Measurements from ENCODE around the gene BOD1L2.

BOD1L2 gene

DNA sequence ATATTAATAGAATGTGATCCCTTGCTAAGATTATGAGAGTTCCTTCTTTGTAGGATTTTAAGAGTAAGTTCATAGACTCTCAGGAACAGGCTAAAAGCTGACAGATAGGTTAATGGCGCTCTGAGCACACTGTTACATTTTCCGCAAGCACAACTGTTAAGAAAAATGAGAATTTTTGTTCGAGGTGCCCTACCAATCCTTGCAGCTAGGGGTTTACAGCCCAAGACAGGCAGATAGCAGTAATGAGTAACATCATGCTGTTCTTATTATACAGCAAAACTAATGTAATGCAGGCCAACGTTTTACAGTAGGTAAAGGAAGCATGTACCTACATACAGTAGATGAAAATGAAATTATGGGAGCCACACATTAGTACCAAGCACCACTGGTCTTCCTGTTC lies 11.2 kb upstream of the BOD1L2 start:
- no peak overlapping the region for H3K4me3 ChIP-seq (replicated peaks; ENCODE audit: low read depth, low read length)
- no peak for DNase-seq (ENCODE audit: low read depth)
- TF ChIP-seq, protein P1, sequence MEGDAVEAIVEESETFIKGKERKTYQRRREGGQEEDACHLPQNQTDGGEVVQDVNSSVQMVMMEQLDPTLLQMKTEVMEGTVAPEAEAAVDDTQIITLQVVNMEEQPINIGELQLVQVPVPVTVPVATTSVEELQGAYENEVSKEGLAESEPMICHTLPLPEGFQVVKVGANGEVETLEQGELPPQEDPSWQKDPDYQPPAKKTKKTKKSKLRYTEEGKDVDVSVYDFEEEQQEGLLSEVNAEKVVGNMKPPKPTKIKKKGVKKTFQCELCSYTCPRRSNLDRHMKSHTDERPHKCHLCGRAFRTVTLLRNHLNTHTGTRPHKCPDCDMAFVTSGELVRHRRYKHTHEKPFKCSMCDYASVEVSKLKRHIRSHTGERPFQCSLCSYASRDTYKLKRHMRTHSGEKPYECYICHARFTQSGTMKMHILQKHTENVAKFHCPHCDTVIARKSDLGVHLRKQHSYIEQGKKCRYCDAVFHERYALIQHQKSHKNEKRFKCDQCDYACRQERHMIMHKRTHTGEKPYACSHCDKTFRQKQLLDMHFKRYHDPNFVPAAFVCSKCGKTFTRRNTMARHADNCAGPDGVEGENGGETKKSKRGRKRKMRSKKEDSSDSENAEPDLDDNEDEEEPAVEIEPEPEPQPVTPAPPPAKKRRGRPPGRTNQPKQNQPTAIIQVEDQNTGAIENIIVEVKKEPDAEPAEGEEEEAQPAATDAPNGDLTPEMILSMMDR (IDR thresholded peaks at IDR 0.05; ENCODE audit: low read length, missing control alignments) = no peak

DNA sequence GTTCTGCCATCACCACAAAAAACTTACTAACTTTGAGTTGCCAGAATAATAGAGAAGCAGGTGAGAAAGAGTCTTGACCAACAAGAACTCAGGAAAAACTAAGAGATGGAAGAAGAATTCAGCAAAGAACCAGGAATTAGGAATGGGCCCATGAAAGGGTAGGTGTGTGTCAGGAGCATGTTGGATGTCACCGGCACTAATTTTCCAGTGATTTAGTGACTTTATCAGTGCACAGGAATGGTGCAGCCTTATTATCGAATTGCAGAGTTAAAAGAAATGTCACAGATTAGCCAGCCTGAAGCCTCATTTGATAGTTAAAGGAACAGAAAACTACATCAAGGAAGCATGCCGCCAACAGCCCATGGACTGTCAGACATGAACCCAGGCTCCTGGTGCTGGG lies 9.0 kb upstream of the BOD1L2 start:
- TF ChIP-seq, protein P1 (IDR thresholded peaks at IDR 0.05; ENCODE audit: low read length, missing control alignments) = no peak
- H3K4me3 ChIP-seq (replicated peaks; ENCODE audit: low read depth, low read length) = no peak overlapping the region
- no peak for DNase-seq (ENCODE audit: low read depth)

DNA sequence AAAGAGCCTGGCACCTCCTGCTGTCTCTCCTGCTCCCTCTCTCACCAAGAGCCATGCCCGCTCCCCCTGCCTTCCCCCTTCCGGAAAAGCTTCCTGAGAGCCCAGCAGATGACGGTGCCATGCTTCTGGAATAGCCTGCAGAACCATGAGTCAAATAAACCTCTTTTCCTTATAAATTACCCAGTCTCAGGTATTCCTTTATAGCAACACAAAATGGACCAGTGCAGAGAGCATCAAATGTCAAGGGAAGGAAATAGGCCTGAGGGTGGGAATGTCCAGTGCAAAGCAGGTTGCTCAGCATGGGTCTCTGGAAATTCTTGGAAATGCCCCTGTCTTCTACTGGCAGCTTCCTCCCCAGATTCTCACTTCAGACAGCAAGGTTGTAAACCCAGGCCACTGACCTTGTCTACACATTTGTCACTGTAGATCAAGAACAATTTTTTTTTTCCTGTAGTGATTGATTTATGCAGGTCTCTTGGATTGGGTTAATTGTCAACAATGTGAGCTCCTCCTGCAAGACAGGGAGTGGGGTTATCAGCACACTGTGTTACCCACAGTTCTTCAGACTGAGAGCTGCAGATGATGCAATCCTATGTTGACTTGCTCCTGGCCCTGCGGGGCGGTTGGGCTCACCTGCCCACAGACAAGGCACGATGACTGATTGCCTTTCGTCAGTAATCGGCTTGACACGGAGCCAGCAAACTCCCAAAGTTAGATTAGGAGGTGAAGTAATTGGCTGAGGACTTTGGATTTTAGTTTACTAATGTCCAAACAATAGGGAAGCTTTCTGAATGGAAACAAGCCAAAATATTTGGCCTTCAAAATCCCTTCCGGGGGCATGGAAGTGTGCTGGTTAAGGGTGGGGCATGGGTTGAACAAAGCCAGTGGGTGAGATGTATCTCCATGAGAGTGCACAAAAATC lies 5.4 kb upstream of the BOD1L2 start:
- TF ChIP-seq, protein P1 (IDR thresholded peaks at IDR 0.05; ENCODE audit: low read length, missing control alignments) = no peak
- no peak for DNase-seq (ENCODE audit: low read depth)
- H3K4me3 ChIP-seq (replicated peaks; ENCODE audit: low read depth, low read length) = no peak overlapping the region

DNA sequence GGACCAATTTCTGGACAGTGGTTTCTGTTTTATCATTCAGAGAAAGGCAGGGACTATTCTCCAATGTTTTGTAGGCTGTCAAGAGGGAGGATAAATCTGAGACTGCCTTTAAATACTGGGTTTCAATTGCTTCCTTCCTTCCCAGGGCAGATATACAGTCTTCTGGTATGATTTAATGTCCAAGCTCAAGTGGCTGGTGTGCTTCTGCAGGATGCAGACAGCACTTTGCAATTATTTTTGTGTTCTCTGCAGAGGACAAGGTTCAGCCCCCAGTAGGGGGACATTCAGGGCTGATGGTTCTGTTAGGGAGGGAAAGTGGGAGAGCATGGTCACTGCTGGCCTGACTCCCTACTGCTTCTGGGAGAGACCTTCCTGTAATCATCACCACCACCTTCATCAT lies 4.6 kb upstream of the BOD1L2 start:
- no peak for DNase-seq (ENCODE audit: low read depth)
- no peak overlapping the region for H3K4me3 ChIP-seq (replicated peaks; ENCODE audit: low read depth, low read length)
- TF ChIP-seq, protein P1 (IDR thresholded peaks at IDR 0.05; ENCODE audit: low read length, missing control alignments) = no peak

DNA sequence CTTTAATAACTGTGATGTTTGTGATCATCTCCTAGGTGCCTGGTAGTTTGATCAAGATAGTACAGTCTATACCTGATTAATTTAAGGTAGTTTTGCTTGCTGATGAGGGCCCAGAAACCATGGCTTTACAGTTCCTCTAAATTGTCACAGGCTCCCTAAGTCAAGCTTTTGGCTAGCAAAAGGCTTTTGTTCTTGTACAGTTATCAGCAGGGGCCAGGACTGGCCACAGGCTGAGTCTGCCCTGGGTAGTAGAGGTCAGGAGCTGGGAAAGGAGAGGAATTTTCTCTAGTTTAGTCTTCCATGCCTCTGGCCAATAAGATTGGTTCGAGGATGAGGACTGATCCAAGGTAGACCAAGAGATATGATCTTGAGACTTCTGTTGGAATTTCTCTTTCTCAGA lies 3.6 kb upstream of the BOD1L2 start:
- DNase-seq (ENCODE audit: low read depth) = no peak
- no peak overlapping the region for H3K4me3 ChIP-seq (replicated peaks; ENCODE audit: low read depth, low read length)
- TF ChIP-seq, protein P1 (IDR thresholded peaks at IDR 0.05; ENCODE audit: low read length, missing control alignments) = no peak

DNA sequence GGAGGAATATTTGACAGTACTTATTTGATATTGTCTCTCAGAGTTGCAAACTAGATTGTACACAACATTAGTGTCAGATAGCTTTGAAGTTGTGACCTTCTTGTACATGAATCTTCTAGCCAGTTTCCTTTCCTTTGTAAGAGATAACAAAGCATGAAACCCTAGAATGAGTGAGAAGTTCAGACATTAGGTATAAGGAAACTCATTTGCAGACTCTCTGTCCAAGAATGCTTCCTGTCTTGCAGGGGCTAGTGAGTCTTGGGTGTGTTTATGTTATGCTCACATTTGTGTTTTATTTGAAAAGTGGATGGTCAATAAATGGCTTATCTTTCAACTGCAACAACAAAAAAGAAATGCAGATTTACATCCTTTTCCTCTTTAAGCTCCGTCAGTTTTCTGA lies 1.4 kb downstream of the BOD1L2 start:
- H3K4me3 ChIP-seq (replicated peaks; ENCODE audit: low read depth, low read length) = no peak overlapping the region
- TF ChIP-seq, protein P1 (IDR thresholded peaks at IDR 0.05; ENCODE audit: low read length, missing control alignments) = no peak
- no peak for DNase-seq (ENCODE audit: low read depth)

DNA sequence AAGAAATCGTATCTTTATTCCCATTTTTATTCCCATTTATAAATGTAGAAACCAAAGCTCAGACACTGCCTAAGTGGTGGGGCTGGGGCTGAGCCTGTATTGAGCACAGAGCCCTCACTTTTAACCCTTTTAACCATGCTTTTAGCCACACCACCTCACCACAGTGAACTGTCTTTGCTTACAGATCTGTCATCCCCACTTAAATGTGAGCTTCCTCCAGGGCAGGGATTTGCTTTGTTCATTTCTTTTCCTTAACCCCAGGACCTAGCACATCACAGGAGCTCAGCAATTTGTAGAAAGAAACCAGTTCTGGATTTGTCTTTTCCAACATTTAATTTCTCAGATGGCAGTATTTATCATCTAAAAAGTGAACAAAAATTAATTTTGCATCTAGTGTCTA lies 2.2 kb downstream of the BOD1L2 start:
- no peak overlapping the region for H3K4me3 ChIP-seq (replicated peaks; ENCODE audit: low read depth, low read length)
- DNase-seq (ENCODE audit: low read depth) = no peak
- TF ChIP-seq, protein P1 (IDR thresholded peaks at IDR 0.05; ENCODE audit: low read length, missing control alignments) = no peak
